ENCODE results near the gene SPHK2.

Gene SPHK2

GRCh38 chr19:48611872-48612271, 7.4 kb upstream of the SPHK2 start:
- in situ Hi-C loops (cut with MboI; ENCODE audit: low sequenced_read_pairs, unreplicated experiment), result no loop called here
- no peak for DNase-seq (ENCODE audit: low spot score)
- TF ChIP-seq, protein P1, sequence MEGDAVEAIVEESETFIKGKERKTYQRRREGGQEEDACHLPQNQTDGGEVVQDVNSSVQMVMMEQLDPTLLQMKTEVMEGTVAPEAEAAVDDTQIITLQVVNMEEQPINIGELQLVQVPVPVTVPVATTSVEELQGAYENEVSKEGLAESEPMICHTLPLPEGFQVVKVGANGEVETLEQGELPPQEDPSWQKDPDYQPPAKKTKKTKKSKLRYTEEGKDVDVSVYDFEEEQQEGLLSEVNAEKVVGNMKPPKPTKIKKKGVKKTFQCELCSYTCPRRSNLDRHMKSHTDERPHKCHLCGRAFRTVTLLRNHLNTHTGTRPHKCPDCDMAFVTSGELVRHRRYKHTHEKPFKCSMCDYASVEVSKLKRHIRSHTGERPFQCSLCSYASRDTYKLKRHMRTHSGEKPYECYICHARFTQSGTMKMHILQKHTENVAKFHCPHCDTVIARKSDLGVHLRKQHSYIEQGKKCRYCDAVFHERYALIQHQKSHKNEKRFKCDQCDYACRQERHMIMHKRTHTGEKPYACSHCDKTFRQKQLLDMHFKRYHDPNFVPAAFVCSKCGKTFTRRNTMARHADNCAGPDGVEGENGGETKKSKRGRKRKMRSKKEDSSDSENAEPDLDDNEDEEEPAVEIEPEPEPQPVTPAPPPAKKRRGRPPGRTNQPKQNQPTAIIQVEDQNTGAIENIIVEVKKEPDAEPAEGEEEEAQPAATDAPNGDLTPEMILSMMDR (IDR thresholded peaks at IDR 0.05; ENCODE audit: borderline replicate concordance, control extremely low read depth, extremely low read depth, insufficient read depth, missing control alignments), result no peak

DNA sequence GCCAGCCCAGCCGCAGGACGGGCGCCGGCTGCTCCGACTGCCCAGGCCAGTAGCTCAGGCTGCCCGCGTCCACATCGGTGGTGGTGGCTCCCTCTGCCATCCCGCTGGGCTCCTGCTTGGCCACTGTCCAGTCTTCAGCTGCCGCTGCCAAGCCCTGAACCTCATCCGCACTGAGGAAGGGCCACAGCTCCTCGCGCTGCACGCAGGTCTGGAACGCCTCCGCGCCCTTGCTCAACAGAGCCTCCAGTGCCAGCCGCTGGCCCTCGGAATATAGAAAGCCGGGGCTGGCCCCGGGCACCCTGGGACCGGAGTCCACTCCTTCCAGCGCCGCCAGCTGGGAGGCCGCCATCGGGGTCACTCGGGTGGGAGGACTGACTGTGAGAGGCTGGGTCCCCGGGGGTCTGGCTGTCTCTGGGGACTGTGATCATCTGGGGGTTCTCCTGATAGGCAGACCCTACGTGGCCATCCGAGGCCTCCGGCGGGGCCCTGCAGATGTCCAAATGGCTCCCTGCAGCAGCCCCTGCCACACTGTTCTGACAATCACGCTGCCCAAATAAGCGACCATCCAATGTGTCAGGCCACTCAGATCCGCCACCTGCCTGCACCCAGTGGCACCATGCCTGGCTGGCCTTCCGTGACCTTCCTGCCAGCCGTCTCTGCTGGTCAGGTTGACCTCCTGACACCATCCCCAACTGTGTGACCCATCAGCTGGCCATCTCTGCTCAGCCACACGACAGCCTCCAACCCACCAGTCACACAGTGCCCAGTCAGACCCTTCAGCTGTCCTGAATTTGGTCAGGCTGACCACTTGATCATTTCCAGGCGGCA, 6.1 kb upstream of the SPHK2 start:
- in situ Hi-C loops (cut with MboI; ENCODE audit: low sequenced_read_pairs, unreplicated experiment), result no loop called here
- TF ChIP-seq, protein P1 (IDR thresholded peaks at IDR 0.05; ENCODE audit: borderline replicate concordance, control extremely low read depth, extremely low read depth, insufficient read depth, missing control alignments), result no peak
- DNase-seq (ENCODE audit: low spot score), result no peak

GRCh38 chr19:48613852-48614435, 5.4 kb upstream of the SPHK2 start:
- in situ Hi-C loops (cut with MboI; ENCODE audit: low sequenced_read_pairs, unreplicated experiment), result no loop called here
- peak; percentile 49 for DNase-seq (ENCODE audit: low spot score)
- TF ChIP-seq, protein P1 (IDR thresholded peaks at IDR 0.05; ENCODE audit: borderline replicate concordance, control extremely low read depth, extremely low read depth, insufficient read depth, missing control alignments), result no peak

DNA sequence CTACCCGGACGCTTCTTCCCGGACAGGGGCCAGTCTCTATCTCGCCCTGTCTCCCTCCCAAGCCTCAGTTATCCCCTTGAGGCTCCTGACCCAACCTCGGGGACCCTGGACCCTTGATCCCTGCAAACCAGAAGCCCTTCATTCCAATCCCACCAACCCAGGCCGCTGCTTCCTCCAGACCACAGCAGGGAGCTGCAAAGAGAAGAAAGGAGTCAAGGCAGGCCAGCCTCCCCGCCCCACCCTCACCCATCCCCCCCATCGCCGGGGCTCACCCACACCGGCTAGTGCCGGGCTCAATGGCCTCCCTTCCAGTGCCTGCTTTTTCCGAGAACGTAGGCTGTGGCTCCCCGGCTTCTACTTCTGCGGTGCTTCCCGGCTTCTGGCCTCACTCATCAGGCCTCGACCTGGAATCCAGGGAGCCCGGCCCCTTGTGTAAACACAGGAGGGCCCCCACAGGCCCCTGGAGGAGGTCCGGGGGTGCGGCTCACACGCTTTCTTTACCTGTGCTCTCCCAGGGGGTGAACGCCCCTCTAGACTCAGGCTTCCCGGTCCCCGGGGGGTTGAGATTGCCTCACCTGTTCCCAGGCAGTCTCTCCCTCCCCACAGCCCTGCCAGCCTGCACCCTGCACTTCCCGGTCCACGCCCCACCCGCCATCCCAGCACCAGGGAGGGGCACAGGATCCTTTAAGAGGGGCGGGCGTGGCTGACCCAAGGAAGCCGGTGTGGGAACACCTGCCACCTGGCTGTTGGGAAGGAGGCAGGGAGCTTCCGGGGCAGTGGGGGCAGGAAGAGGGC, 4.7 kb upstream of the SPHK2 start, which contains the start of gene FAM83E:
Gene FAM83E, minus strand, starts transcription at position 641 of the 795 bp plus-strand sequence. CDS start 1,704 bp downstream, outside the sequence.
- in situ Hi-C loops (cut with MboI; ENCODE audit: low sequenced_read_pairs, unreplicated experiment), result no loop called here
- TF ChIP-seq, protein P1 (IDR thresholded peaks at IDR 0.05; ENCODE audit: borderline replicate concordance, control extremely low read depth, extremely low read depth, insufficient read depth, missing control alignments), result no peak
- peak; percentile 48 for DNase-seq (ENCODE audit: low spot score)

- DNase-seq (ENCODE audit: low spot score), result no peak
- in situ Hi-C loops (cut with MboI; ENCODE audit: low sequenced_read_pairs, unreplicated experiment), result no loop called here
- TF ChIP-seq, protein P1 (IDR thresholded peaks at IDR 0.05; ENCODE audit: borderline replicate concordance, control extremely low read depth, extremely low read depth, insufficient read depth, missing control alignments), result no peak
Measured at GRCh38 chr19:48615231-48616040, 3.9 kb upstream of the SPHK2 start.

GRCh38 chr19:48616041-48616436, 3.3 kb upstream of the SPHK2 start:
- no peak for DNase-seq (ENCODE audit: low spot score)
- in situ Hi-C loops (cut with MboI; ENCODE audit: low sequenced_read_pairs, unreplicated experiment), result no loop called here
- TF ChIP-seq, protein P1 (IDR thresholded peaks at IDR 0.05; ENCODE audit: borderline replicate concordance, control extremely low read depth, extremely low read depth, insufficient read depth, missing control alignments), result no peak

Data from GM13976 (cell line).